Embryonic facial prominence (tissue), 1 donor: ENCODE measurements around the gene PPIL4.
"Not testable (repeated sequence)": the region's sequence is repeated elsewhere in the genome, so short reads cannot be mapped to it uniquely, and the experiment has no call there.

Source experiments
- DNase-seq: peaks from one replicate; pipeline ENCODE4 v3.0.0-alpha.2; 2016; ENCODE audit errors: extremely low spot score

Gene PPIL4

DNA sequence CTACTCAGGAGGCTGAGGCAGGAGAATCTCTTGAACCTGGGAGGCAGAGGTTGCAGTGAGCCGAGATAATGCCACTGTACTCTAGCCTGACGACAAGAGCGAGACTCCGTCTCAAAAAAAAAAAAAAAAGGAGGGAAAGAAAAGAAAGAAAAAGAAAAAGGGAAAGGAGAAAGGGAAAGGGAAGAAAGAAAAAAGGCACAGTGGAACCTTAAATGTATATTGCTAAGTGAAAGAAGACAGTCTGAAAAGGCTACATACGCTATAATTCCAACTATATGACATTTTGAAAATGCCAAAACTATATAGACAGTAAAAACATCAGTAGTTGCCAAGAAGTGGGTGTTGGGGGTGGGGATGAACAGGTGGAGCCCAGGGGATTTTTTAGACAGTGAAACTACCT is 16.2 kb downstream of the PPIL4 start:
- no peak for DNase-seq

DNA sequence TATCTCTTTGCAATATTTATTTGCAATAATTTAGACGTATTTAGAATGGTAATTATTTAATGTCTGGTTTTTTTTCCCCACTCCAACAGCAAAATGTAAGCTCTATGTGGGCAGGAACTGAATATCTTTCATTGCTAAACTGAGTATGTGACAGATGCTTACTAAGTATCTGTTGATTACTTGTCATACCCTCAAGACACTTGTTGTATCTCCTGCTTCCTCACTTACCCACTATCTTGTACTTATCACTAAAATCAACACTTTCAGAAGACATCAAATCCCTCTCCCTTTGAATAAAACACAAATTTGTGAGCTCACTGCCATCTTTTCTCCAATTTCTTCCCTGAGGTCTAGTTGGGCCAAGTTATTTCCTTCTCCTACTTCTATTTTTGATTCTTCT is 30.3 kb downstream of the PPIL4 start:
- no peak for DNase-seq

DNA sequence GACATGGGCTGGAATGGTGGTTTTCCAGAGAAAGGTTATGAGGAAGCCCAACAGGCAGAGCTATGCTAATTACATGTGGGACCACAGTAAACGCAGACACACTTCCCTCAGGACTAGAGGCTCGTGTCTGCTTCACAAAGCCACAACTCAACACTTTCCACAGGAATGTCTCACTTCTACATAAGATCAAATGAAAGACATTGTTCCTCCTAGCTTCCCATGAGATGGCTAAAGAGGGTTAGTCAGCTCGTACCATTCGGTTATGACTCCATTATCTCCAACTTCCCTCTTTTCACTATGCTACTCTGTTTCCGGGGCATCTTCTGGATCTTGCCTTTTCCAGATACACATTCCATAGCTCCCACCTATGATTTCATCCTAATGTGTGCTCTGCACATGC is 31.9 kb downstream of the PPIL4 start:
- no peak for DNase-seq

DNA sequence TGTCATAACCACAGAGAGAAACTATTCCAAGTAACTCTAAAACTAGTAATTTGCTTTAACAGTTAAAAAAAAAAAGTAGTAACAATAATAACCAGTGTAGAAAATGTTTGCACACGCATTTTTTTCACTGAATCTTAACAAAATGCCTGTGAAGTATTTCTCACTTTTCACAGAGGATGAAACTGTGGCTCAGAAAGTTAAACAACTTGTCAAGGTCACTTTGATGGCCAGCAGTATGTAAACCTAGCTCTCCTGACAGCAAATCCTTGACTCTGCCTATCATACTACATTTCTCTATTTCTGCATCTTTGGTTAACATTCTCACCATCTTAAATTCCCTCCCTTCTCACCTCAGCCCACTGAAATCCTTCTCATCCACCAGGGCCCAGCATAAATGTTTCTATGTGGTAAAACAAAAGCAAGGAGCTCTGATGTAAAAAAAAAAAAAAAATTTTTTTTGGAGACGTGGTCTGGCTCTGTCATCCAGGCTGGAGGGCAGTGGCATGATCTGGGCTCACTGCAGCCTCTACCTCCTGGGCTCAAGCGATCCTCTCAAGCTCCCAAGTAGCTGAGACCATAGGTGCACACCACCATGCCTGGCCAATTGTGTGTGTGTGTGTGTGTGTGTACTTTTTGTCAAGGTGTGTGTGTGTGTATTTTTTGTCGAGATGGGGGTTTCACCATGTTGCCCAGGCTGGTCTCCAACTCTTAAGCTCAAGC is 34.9 kb downstream of the PPIL4 start:
- DNase-seq: no peak

DNA sequence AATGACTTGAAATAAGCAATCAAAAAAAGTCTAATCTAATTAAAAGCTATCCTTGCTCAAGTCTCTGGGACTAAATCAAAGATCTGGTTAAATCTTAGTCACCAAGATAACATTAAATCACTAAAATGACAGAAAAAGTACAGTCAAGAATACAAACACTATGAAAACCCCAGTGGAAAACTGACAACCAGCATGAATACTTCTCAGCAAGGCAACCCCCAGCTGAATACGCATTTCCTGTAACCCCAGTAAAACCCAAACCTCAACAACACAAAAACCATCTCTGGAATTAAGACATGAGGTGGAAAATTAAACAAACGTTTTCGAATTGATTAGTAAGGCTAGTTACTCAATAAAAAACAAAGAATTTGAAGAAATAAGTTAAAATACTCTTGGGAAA is 37.4 kb downstream of the PPIL4 start:
- DNase-seq: no peak

DNA sequence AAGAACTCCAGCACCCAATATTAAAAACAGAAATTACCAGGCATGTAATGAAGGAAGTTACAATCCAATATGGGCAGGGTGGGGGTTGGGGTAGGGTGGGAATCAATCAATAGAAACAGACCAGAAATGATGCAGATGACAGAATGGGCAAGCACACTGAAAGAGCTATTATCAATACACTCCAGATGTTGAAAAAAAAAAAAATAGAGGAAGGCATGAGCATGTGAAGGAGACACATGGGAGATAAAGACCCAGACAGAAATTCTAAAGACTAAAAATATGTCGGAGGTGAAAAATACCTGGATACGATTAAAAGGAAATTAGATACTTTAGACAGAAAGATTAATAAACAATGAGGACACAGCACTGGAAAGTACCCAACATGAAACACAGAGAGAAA is 42.0 kb downstream of the PPIL4 start:
- DNase-seq: no peak

DNA sequence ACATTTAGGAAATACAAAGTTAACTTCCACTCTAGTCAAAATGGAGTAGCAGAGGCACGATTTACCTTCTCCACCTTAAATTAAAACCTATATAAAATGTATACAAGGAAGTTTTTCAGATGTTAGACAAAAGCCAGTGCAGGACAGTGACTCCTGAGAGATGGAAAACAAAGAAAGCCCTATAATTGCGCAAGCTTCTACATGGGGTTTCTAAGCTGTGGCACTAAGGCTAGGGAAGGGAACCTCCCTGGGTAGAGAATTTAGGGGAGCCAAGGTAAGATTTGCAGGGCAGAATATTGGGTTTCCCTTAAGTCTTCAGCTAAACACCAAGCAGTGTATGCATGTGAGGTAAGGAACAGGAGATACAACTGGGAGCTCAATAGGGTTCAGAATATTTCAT is 42.6 kb downstream of the PPIL4 start:
- no peak for DNase-seq

DNA sequence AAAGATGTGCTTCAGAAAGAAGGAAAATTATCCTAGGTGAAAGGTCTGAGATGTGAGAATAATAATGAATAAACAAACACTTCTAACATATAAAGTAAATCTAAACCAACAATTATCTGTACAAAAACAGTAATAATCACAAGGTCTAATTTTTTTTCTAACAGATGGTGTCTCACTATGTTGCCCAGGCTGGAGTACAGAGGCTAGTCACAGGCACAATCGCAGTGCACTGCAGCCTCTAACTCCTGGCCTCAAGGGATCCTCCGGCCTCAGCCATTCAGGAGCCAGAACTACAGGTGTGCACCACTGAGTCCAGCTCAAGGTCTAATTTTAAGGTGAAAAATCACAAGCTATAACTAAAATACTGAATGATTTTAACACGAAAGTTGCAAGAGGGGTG is 44.1 kb downstream of the PPIL4 start:
- no peak for DNase-seq

DNA sequence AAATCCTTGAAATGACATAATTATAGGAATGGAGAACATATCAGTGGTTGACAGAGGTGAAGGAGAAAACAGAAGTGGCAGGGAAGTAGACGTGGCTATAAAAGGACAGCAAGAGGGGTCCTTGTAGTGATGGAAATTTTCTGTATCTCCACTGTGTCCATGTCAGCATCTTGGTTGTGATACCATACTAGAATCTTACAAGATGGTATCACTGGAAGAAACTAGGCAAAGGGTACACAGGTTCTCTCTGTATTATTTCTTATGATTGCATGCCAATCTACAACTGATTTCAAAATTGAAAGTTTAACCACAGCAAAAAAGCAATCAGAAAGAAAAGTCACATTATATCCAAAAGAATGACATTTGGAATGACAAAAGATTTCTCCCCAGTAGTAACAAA is 44.6 kb downstream of the PPIL4 start:
- DNase-seq: no peak

DNA sequence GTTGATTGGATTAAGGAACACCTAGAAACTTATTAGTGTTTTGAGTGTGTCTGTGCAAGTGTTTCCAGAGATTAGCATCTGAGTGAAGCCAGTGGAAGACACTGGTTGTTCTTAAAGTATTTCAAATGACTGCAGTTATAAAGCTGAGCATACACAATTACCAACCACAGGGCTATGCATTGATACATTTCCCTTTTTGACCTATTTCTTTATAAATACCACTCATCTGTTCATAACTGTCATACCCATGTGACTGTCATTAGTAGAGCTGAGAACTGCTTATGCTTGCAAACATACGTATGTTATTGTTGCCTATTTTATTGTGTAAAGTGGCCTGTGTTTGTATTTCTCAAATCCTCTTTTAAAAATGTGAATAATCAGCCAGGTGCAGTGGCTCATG is 45.7 kb downstream of the PPIL4 start:
- DNase-seq: no peak

DNA sequence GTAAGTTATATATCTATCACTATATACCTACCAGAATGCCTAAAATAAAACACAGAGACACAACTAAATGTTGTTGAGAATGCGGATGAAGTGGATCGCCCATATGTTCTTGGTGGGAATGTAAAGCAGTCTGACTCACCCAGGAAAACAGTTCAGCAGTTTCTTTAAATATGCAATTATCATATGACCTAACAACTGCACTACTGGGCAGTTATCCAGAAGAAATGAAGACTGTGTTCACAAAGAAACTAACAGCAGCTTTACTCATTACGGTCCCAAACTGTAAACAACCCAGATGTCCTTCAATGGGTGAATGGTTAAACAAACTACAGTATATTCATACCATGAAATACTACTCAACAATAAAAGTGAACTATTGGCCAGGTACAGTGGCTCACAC is 46.8 kb downstream of the PPIL4 start:
- no peak for DNase-seq

DNA sequence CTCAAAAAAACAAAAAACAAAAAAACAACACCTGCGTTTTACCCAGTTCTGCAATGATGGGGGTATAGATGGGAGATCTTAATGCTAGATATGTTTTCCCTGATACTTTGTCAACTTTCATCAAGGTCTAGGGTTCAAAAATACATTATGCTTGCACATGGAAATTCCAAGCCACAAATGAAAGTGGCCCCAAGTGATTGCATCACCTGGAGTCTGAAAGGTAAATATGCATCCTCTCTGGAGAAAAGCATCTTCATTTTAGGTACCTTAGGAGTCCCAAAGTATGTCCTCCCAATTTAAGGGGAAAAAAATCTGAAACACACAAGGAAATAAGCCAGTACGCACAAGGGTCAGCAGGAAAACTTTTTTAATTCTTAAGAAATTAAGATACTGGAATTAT is 48.5 kb downstream of the PPIL4 start:
- no peak for DNase-seq

DNA sequence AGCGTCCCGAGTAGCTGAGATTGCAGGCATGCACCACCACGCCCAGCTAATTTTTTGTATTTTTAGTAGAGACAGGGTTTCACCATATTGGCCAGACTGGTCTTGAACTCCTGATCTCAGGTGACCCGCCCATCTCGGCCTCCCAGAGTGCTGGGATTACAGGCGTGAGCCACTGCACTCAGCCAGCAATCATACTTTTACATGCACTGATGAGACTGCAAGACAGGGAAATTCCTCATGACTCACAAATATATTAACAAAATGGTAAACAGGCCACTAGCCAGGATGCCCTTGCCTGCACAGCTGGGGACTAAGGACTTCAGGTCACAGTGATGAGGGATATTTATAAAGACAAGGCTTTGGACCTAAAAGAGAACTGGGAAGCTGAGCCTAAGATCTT is 49.2 kb downstream of the PPIL4 start:
- DNase-seq: not testable (repeated sequence)

DNA sequence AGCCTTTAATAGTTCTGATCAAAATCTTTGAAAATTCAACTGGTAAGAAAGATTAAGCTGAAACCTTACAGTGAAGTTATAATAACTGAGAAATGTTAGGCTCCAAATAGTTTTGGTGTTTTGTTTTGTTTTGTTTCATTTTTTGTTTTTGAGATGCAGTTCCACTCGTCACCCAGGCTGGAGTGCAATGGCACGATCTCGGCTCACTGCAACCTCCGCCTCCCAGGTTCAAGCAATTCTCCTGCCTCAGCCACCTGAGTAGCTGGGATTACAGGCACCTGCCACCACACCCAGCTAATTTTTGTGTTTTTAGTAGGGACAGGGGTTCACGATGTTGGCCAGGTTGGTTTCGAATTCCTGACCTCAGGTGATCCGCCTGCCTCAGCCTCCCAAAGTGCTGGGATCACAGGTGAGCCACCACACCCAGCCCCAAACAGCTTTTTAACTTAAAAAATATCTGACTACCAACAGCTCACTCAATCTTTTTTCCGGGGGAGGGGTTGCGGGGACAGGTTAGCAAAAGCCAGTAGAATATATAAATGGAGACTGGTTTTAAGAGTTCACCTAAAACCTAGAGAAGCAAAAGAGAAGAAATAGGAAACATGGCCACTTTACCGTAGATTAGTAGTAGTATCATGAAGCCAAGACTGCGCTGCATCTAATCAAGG is 50.4 kb downstream of the PPIL4 start:
- DNase-seq: not testable (repeated sequence)

DNA sequence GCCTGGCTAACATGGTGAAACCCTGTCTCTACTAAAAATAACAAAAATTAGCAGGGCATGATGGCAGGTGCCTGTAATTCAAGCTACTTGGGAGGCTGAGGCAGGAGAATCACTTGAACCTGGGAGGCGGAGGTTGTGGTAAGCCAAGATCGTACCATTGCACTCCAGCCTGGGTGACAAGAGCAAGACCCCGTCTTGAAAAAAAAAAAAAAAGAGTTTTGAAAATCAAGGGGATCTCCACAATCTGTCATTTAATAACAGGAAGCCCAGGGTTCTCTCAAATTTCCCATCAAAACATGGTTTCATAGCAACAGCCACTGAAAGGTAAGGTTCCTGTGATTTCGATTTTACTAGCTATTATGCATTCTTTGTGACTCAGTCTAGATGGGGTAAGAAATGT is 51.0 kb downstream of the PPIL4 start:
- not testable (repeated sequence) for DNase-seq

DNA sequence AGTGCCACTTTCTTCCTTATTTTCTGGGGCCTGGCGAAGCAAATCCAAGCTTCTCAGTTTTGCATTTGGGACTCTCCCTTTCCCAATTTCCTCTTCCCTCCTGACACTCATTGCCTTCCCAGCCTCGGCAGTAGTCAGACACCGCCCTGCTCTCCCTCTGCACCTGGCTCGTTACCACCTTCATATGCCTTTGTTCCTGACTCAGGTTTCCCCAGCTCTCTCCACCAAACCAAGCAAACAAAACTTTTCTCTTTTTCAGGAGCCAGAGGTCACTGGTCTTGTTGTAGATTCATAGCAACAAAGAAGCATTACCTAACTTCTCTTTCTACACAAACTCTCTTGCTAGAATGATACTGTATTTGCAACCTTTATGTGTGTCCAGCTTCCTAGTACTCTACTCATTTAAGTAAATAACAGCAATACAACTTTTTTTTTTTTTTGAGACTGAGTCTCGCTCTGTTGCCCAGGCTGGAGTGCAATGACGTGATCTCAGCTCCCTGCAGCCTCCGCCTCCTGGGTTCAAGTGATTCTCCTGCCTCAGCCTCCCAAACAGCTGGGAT is 52.0 kb downstream of the PPIL4 start:
- DNase-seq: no peak

DNA sequence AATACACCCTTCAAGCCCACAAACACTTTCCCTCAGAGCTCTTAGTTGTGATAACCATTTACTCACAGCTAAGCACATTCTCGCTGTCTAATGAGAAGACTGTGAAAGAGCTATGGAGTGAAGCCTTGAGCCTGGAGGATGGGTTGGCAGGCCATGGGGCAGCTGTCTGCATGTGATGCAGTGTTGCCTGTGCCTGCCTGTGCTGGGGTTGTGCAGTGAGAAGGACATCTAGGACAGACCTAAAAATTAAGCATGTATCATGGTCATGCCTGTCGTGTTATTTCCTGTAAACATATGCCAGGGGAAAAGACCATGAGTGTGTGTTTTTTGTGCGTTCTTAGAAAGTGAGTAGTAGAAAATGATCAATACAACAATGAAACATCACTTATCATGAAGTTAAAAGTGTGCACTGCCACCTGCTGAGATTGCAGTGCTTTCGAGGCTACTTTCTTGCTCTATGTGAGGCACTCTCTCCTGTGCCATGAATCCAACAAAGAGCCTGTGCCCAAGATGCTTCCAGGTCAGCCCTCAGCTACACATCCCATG is 53.0 kb downstream of the PPIL4 start:
- no peak for DNase-seq

DNA sequence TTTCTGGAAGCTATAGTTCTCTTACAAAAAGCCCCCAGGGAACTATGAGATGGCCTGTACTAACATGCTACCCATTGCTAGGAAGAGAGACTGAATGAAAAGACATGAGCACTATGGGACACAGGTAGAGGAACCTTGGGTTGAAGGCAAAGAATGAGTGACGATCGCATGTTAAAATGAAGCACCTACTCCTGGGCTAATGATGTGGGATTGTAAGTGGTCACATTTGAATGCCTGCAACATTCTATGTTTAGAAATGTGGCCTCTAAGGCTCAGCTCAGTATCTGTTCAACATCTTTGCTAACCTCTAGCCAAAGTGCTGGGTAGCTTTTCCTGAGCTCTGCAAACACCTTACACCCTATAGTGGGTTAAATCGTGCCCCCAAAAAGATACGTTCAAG is 55.9 kb downstream of the PPIL4 start:
- DNase-seq: no peak

DNA sequence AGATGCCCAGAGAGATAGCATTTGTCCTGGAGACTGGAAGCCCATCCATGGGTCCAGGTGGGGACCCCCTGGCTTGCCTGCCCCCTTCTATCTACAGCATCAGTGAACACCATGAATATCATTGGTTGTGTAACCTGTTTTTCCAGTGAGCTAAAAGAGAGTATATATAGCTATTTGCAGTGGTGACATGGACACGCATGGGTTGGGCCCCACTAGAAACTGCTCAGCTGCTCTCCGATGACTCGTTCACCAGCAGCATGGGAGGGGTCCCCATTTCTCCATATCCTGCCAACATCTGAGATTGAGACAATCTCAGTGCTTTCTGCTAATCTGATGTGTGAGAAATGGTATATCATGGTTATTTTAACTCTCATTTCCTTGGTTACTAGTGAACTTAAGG is 57.0 kb downstream of the PPIL4 start:
- DNase-seq: no peak

DNA sequence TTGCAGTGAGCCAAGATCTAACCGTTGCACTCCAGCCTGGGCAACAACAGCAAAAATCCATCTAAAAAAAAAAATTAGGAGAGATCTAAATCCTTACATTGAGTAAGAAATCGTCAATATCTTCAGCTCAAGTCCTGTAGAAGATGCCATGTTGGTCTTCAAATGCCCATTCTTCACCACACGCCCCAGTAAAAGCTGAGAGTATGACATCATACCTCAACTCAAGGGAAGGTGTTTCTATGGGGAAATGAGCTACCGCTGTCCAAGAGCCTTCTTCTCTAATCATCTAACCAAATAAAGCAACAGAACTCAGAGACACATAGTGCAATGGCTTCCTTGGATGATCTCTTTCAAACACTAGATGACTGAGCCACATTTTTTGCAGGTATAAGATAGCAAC is 58.5 kb downstream of the PPIL4 start:
- no peak for DNase-seq

DNA sequence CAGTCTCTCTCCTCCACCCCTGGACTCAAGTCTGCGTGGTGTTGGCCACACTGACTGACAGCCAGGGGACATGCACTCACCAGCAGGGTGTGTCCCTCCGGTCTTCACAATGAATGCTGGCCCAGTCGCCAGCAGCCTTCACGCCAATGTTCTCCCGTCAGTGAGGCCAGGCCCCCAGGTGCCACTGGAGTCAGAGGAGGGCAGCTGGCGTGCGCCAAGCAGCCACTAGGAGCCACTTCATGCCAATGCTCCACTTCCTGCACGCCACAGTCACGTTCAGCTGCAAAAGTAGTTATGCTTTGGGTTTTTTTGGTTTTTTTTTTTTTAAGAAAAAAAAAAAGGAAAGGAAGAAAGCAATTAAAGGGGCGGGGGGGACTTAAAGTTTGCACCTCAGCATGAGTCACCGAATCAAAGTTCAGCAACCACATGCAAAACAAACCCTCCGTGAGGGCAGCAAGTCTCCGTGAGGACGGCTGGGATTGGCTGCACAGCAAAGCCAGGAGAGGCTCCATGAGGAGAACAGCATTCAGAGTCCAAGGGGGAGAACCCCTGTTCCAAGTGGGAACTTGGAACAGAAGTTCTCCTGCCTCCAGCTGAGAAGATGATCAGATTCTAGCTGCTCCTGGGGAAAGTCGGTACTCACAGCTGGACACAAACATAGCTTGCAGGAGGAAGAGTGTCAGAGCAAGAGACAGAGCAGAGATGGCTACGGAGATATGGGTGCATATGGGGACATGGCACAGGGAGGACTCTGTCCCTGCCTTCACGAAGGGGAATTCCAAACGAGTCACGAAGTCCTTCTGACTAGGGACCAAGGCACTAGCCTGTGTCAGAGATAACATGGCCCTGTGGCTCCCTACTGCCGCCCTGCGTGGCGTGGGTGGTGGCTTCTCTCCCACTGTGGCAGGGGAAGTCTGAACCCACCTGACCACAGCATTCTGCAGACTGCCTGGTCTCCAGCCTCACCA is 60.8 kb downstream of the PPIL4 start, which contains the start of gene ZC3H12D:
ZC3H12D (minus strand) TSS at position 282 of the 968 bp plus-strand sequence. CDS start 10,471 bp downstream, outside the sequence.
- DNase-seq: no peak
